Panc1 (cell line): ENCODE results near the gene AEBP2. TPM values are rescaled to one million over a fixed set of nuclear protein-coding genes. Genes with fewer than 3 reads are reported as not detected.
A peak's percentile ranks its signal among the peaks of the same experiment; 100 is the strongest.
"Not testable (repeated sequence)": the region's sequence is repeated elsewhere in the genome, so short reads cannot be mapped to it uniquely, and the experiment has no call there.

ENCODE experiments used
- ATAC-seq: fragments of 200-7000 bp; cut with Tn5 transposase; 2 replicates; pipeline ENCODE4 v1.9.1; 2020; ENCODE audit warnings: mild to moderate bottlenecking, moderate library complexity
- Bru-seq: library from RNA; stranded (reverse); fragments of 400-500 nt; gene quantifications from one replicate; lab custom pipeline; 2021; lab: Mats Ljungman, UMichigan
- BruChase-seq, 2 experiments: library from RNA; stranded (reverse); fragments of 400-500 nt; gene quantifications; one replicate each; lab custom pipeline; 2021; lab: Mats Ljungman, UMichigan
- BruUV-seq: library from RNA; stranded (reverse); fragments of 400-500 nt; replicated peaks from 2 replicates; lab custom pipeline; 2021; lab: Mats Ljungman, UMichigan
- CTCF ChIA-PET: fragments of 300-600 bp; sonication (Branson Sonifier 250); formaldehyde crosslinking; loops from one replicate; lab custom pipeline; 2022; ENCODE audit warnings: antibody characterized with exemption; lab: Charles Lee
- POLR2A ChIA-PET: fragments of 300-600 bp; sonication (Branson Sonifier 250); formaldehyde crosslinking; loops from one replicate; lab custom pipeline; 2022; ENCODE audit warnings: antibody characterized with exemption; lab: Charles Lee
- DNase-seq: peaks from one replicate; pipeline ENCODE4 v3.0.0-alpha.2; 2010; ENCODE audit warnings: low read depth, low spot score
- H3K27ac ChIP-seq: 2 replicates; pipeline ENCODE4 v1.5.1; 2011; ENCODE audit warnings: mild to moderate bottlenecking, low read length, inconsistent platforms
- H3K27me3 ChIP-seq: fragments of 200-500 bp; sonication (Bioruptor generic); 2 replicates; pipeline ENCODE4 v1.6.0; 2014; ENCODE audit warnings: low read length, inconsistent platforms; ENCODE audit not compliant: control insufficient read depth, insufficient read depth
- H3K36me3 ChIP-seq: fragments of 200-500 bp; sonication (Bioruptor generic); 2 replicates; pipeline ENCODE4 v1.5.1; 2014; ENCODE audit warnings: inconsistent platforms, mild to moderate bottlenecking, low read length, moderate library complexity; ENCODE audit not compliant: control insufficient read depth, insufficient read depth
- H3K4me1 ChIP-seq: 2 replicates; pipeline ENCODE4 v1.5.1; 2011; ENCODE audit warnings: inconsistent platforms, mild to moderate bottlenecking, low read length, moderate library complexity; ENCODE audit not compliant: control insufficient read depth, insufficient read depth
- H3K4me3 ChIP-seq, 2 experiments: 2 replicates each; pipeline ENCODE4 v1.5.1; 2011 to 2012; ENCODE audit warnings: low read depth in 2 of 2, low read length in 2 of 2, mild to moderate bottlenecking in 2 of 2, inconsistent platforms in 1 of 2, moderate library complexity in 1 of 2
- H3K9me3 ChIP-seq: fragments of 200-500 bp; sonication (Bioruptor generic); 2 replicates; pipeline ENCODE4 v1.5.1; 2014; ENCODE audit warnings: low read depth, mild to moderate bottlenecking, inconsistent platforms, low read length, moderate library complexity; ENCODE audit not compliant: control insufficient read depth, insufficient read depth
- CTCF ChIP-seq: fragments of 450-650 bp; IDR thresholded peaks from 2 replicates; pipeline ENCODE4 v1.5.1; 2017; ENCODE audit warnings: mild to moderate bottlenecking
- POLR2AphosphoS5 ChIP-seq: IDR thresholded peaks from 2 replicates; pipeline ENCODE4 v1.6.1; 2012; ENCODE audit warnings: mild to moderate bottlenecking, low read depth, low read length, moderate library complexity
- REST ChIP-seq, 2 experiments: IDR thresholded peaks; 2 replicates each; pipeline ENCODE4 v1.6.1; 2011 to 2012; ENCODE audit warnings: low read depth in 2 of 2, control low read depth in 1 of 2, low read length in 1 of 2, mild to moderate bottlenecking in 1 of 2, moderate library complexity in 1 of 2; ENCODE audit not compliant: insufficient read depth in 1 of 2
- SIN3A ChIP-seq: IDR thresholded peaks from 2 replicates; pipeline ENCODE4 v1.6.1; 2012; ENCODE audit warnings: low read depth, mild to moderate bottlenecking, low read length, moderate library complexity, borderline replicate concordance; ENCODE audit not compliant: insufficient read depth
- in situ Hi-C: cut with HindIII; loops from 2 replicates; pipeline ENCODE4 v1.10.0; 2016; ENCODE audit warnings: low sequenced_read_pairs, low pct_unique_long_range_greater_than_20kb
- intact Hi-C: fragments of 100-400 bp; cut with micrococcal nuclease; formaldehyde crosslinking; loops from one replicate; pipeline ENCODE4 v1.10.0; 2022; ENCODE audit not compliant: unreplicated experiment
- long read RNA-seq: library from polyadenylated mRNA; unstranded; transcript quantifications from one replicate; pipeline ENCODE4 v2.0.0, GENCODE V29; 2021; ENCODE audit not compliant: unreplicated experiment
- polyA plus RNA-seq: library from polyadenylated mRNA; unstranded; fragments of >200 nt; gene quantifications from one replicate; pipeline ENCODE4 v1.2.1, GENCODE V29; 2012; ENCODE audit warnings: missing spikeins; ENCODE audit not compliant: insufficient read length
- total RNA-seq: library from RNA; stranded (reverse); gene quantifications from one replicate; pipeline ENCODE4 v1.2.1, GENCODE V29; 2021; ENCODE audit not compliant: unreplicated experiment

AEBP2 gene
- total RNA-seq: 32.4 TPM
- 13.3 TPM for polyA plus RNA-seq
- percentile 76 among the genes with signal in this experiment for Bru-seq, nascent RNA
- percentile 71 among the genes with signal in this experiment for BruChase-seq, experiment 1, labeled RNA remaining after a 2-hour chase
- BruChase-seq, experiment 2, labeled RNA remaining after a 6-hour chase: percentile 73 among the genes with signal in this experiment
- long read RNA-seq, full-length matches to known transcripts: 43 of 61 reads
- long read RNA-seq, partial matches to known transcripts: 8 of 61 reads
- long read RNA-seq, other reads (novel, unspliced or antisense): 10 of 61 reads

GRCh38 chr12:19439059-19440018 lies at the start of gene AEBP2:
TSS of gene AEBP2 (plus strand) at chr12:19439492. CDS start at chr12:19439700, 208 bp downstream.
- no peaks in the 10 kb centered on the region for H3K9me3 ChIP-seq
- H3K4me1 ChIP-seq: peaks cover 7% of the 10 kb centered on the region; the same call in 1 of the 2 replicates
- no TSS peak for BruUV-seq
- DNase-seq (peak; percentile 56), ATAC-seq (peak; percentile 99)
- H3K27ac ChIP-seq: peak within 1 kb of the TSS; percentile 86
- no peaks in the 10 kb centered on the region for H3K27me3 ChIP-seq
- CTCF ChIA-PET: no interaction called here
- intact Hi-C loops: no loop called here
- no peak for TF ChIP-seq CTCF
- peak; percentile 43; the same call in 1 of the 2 replicates for TF ChIP-seq POLR2AphosphoS5
- 0 out of 2 replicates have a peak, but pooled peaks have one; percentile 28 for TF ChIP-seq SIN3A
- POLR2A ChIA-PET: no interaction called here
- H3K36me3 ChIP-seq: no peaks in the 10 kb centered on the region; the same call in none of the 2 replicates
- H3K4me3 ChIP-seq: peak within 1 kb of the TSS; percentile 82 to 84
- in situ Hi-C loops: no loop called here

- intact Hi-C loops: no loop called here
- H3K9me3 ChIP-seq: no peaks in the 10 kb centered on the region
- no peaks in the 10 kb centered on the region for H3K27me3 ChIP-seq
- POLR2A ChIA-PET: no interaction called here
- CTCF ChIA-PET: no interaction called here
- H3K36me3 ChIP-seq: no peaks in the 10 kb centered on the region
- no peak for ATAC-seq
- no peak overlapping the region for H3K27ac ChIP-seq
- no peaks in the 10 kb centered on the region for H3K4me1 ChIP-seq
- no peak overlapping the region for H3K4me3 ChIP-seq
- no peak for TF ChIP-seq REST (IDR thresholded peaks at IDR 0.05; ENCODE audit: insufficient read depth in 1 of 2, low read depth in 2 of 2, low read length in 1 of 2)
- TF ChIP-seq POLR2AphosphoS5: no peak
- TF ChIP-seq SIN3A: no peak
- no peak for DNase-seq
- BruUV-seq: no TSS peak
- in situ Hi-C loops: no loop called here
These were observed 49.2 kb upstream of the AEBP2 start for GRCh38 chr12:19390051-19390598.

- DNase-seq, CTCF ChIA-PET, in situ Hi-C loops: not testable (repeated sequence)
These were observed 46.6 kb upstream of the AEBP2 start for GRCh38 chr12:19392644-19393043.

More at GRCh38 chr12:19392644-19393043, 46.6 kb upstream of the AEBP2 start:
- POLR2A ChIA-PET, H3K27ac ChIP-seq, H3K36me3 ChIP-seq, intact Hi-C loops, H3K9me3 ChIP-seq, H3K4me1 ChIP-seq, H3K27me3 ChIP-seq, ATAC-seq, BruUV-seq, H3K4me3 ChIP-seq: not testable (repeated sequence)
